SK-N-SH (cell line): ENCODE results near the gene PRRG3.

Experiments
- GABPA ChIP-seq: IDR thresholded peaks from 2 replicates; pipeline ENCODE4 v1.4.0; 2012; ENCODE audit warnings: low read depth, mild to moderate bottlenecking
- GATA2 ChIP-seq: sonication (generic); formaldehyde crosslinking; IDR thresholded peaks from 2 replicates; pipeline ENCODE4 v1.5.0; 2020; ENCODE audit warnings: mild to moderate bottlenecking, missing genetic modification reagents
- MXI1 ChIP-seq: IDR thresholded peaks from 2 replicates; pipeline ENCODE4 v1.6.1; 2012; ENCODE audit warnings: mild to moderate bottlenecking, low read depth, low read length, improper control_type of control experiment
- POLR2AphosphoS5 ChIP-seq: IDR thresholded peaks from 2 replicates; pipeline ENCODE4 v1.6.1; 2012; ENCODE audit warnings: low read depth, low read length
- RAD21 ChIP-seq: IDR thresholded peaks from 2 replicates; pipeline ENCODE4 v1.6.1; 2012; ENCODE audit warnings: mild to moderate bottlenecking, low read length
- RCOR1 ChIP-seq: fragments of 150-350 bp; IDR thresholded peaks from 2 replicates; pipeline ENCODE4 v1.6.1; 2017; ENCODE audit warnings: antibody characterized with exemption, low read length
- RFX5 ChIP-seq: IDR thresholded peaks from 2 replicates; pipeline ENCODE4 v1.6.1; 2012; ENCODE audit warnings: mild to moderate bottlenecking, improper control_type of control experiment, low read length
- SMC3 ChIP-seq: IDR thresholded peaks from 2 replicates; pipeline ENCODE4 v1.6.1; 2012; ENCODE audit warnings: low read depth, low read length, improper control_type of control experiment
- TF ChIP-seq, protein P1 (sequence below): IDR thresholded peaks from 2 replicates; pipeline ENCODE4 v1.6.1; 2012; ENCODE audit warnings: mild to moderate bottlenecking, low read depth, low read length, moderate library complexity
- TF ChIP-seq, protein P2 (sequence below): fragments of 200-600 bp; sonication (generic); IDR thresholded peaks from 2 replicates; pipeline ENCODE4 v1.6.1; 2017; ENCODE audit warnings: antibody characterized with exemption, mild to moderate bottlenecking, moderate library complexity
- TF ChIP-seq, protein P3 (sequence below): IDR thresholded peaks from 2 replicates; pipeline ENCODE4 v1.4.0; 2012; ENCODE audit warnings: low read depth, borderline replicate concordance
- TF ChIP-seq, protein P4 (sequence below): IDR thresholded peaks from 2 replicates; pipeline ENCODE4; 2012
- TF ChIP-seq, protein P5 (sequence below): IDR thresholded peaks from 2 replicates; pipeline ENCODE4 v1.4.0; 2012; ENCODE audit warnings: low read depth

DNA sequence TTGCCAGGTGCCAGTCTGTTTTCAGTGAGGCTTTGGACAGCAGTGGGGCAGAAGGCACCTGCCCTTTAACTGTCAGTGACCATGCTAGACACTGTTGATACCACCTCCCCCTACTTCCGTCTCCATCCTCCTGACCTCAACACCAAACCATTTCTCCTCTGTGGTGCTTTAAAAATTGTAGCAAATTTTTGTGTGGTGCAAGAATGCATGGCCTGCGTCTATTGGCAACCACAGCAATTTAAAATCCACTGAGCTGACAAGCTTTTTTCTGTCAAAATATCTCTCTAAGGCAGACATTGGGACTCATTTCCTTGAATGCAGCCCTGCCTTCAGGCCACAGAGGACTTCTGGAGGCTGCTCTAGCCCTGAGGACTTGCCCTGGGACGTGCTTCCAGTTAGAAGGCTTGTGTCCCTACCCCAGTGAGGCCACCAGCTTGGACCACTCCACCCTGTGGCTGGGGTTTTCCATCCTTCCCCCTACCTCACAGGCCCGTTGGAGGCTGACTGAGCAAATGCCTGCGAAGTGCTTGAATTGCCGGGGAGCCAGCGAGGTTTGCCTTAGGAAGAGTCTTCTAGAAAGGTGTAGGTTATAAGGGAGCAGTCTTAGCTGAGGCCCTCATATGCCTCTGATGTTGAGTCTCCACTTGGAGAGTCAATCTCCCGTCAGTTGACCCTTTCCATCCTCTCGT lies 6.9 kb downstream of the PRRG3 start:
- TF ChIP-seq RAD21: no peak
- TF ChIP-seq, protein P1, sequence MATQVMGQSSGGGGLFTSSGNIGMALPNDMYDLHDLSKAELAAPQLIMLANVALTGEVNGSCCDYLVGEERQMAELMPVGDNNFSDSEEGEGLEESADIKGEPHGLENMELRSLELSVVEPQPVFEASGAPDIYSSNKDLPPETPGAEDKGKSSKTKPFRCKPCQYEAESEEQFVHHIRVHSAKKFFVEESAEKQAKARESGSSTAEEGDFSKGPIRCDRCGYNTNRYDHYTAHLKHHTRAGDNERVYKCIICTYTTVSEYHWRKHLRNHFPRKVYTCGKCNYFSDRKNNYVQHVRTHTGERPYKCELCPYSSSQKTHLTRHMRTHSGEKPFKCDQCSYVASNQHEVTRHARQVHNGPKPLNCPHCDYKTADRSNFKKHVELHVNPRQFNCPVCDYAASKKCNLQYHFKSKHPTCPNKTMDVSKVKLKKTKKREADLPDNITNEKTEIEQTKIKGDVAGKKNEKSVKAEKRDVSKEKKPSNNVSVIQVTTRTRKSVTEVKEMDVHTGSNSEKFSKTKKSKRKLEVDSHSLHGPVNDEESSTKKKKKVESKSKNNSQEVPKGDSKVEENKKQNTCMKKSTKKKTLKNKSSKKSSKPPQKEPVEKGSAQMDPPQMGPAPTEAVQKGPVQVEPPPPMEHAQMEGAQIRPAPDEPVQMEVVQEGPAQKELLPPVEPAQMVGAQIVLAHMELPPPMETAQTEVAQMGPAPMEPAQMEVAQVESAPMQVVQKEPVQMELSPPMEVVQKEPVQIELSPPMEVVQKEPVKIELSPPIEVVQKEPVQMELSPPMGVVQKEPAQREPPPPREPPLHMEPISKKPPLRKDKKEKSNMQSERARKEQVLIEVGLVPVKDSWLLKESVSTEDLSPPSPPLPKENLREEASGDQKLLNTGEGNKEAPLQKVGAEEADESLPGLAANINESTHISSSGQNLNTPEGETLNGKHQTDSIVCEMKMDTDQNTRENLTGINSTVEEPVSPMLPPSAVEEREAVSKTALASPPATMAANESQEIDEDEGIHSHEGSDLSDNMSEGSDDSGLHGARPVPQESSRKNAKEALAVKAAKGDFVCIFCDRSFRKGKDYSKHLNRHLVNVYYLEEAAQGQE: no peak
- TF ChIP-seq, protein P2, sequence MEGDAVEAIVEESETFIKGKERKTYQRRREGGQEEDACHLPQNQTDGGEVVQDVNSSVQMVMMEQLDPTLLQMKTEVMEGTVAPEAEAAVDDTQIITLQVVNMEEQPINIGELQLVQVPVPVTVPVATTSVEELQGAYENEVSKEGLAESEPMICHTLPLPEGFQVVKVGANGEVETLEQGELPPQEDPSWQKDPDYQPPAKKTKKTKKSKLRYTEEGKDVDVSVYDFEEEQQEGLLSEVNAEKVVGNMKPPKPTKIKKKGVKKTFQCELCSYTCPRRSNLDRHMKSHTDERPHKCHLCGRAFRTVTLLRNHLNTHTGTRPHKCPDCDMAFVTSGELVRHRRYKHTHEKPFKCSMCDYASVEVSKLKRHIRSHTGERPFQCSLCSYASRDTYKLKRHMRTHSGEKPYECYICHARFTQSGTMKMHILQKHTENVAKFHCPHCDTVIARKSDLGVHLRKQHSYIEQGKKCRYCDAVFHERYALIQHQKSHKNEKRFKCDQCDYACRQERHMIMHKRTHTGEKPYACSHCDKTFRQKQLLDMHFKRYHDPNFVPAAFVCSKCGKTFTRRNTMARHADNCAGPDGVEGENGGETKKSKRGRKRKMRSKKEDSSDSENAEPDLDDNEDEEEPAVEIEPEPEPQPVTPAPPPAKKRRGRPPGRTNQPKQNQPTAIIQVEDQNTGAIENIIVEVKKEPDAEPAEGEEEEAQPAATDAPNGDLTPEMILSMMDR: no peak
- TF ChIP-seq POLR2AphosphoS5: no peak
- TF ChIP-seq, protein P3, sequence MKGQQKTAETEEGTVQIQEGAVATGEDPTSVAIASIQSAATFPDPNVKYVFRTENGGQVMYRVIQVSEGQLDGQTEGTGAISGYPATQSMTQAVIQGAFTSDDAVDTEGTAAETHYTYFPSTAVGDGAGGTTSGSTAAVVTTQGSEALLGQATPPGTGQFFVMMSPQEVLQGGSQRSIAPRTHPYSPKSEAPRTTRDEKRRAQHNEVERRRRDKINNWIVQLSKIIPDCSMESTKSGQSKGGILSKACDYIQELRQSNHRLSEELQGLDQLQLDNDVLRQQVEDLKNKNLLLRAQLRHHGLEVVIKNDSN: no peak
- no peak for TF ChIP-seq GABPA
- TF ChIP-seq, protein P4, sequence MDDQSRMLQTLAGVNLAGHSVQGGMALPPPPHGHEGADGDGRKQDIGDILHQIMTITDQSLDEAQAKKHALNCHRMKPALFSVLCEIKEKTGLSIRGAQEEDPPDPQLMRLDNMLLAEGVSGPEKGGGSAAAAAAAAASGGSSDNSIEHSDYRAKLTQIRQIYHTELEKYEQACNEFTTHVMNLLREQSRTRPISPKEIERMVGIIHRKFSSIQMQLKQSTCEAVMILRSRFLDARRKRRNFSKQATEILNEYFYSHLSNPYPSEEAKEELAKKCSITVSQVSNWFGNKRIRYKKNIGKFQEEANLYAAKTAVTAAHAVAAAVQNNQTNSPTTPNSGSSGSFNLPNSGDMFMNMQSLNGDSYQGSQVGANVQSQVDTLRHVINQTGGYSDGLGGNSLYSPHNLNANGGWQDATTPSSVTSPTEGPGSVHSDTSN: no peak
- TF ChIP-seq, protein P5, sequence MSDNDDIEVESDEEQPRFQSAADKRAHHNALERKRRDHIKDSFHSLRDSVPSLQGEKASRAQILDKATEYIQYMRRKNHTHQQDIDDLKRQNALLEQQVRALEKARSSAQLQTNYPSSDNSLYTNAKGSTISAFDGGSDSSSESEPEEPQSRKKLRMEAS: no peak
- TF ChIP-seq MXI1: no peak
- no peak for TF ChIP-seq SMC3
- no peak for TF ChIP-seq RCOR1
- no peak for TF ChIP-seq RFX5
- TF ChIP-seq GATA2 (CRISPR knock-in tag): no peak
